Inflammatory macrophage treated with lipopolysaccharide for 1 hour (primary cell): ENCODE results near the gene SRA1.

ENCODE experiments used
- DNase-seq, 2 donors: peaks; one replicate each; pipeline ENCODE4 v3.0.0-alpha.2; 2020 to 2022

Gene SRA1

DNA sequence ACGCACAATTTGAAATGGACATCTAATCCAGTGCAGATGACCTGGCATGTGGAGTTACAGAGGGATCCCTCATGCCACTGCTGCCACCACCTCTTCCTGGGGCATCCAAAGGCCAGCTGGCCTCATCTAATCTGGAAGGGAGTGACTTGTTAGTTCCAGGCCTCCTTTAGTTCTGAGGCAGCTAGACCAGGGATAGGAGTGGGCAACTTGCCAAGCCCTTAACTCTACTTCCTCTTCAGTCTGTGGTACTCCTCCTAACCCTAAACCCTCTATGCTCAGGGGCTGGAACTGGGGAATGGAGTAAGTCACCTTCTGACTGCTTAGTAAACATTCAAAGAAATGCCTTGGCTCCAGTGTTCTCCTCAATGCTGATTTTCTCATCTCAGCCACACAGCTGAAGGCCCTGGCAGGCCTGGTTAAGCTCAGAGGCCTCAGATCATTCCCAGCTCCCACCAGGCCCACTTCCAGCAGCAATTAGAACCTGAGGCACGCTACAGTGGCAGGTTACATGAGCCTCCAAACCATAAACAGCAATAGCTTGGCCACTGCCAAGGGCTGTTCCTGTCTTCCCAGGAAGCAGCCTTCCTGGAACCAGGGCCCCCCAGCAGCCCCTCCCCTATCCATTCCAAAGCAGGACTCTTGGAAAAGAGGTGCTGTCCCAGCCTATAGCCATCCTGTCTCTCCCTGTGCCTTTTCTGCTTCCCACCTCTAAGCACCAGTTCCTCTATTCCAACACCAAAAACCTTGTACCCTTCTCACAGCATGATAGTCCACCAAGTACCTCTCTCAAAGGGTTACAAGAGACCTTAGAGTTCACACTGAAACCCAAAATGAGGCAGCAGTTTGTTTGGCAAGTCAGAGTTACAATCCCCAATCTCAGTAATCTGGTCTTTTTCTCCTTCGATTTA is 7.8 kb downstream of the SRA1 start:
- DNase-seq, result peak; percentile 52 to 76

GRCh38 chr5:140548791-140549190 is 8.5 kb downstream of the SRA1 start:
- no peak for DNase-seq

DNA sequence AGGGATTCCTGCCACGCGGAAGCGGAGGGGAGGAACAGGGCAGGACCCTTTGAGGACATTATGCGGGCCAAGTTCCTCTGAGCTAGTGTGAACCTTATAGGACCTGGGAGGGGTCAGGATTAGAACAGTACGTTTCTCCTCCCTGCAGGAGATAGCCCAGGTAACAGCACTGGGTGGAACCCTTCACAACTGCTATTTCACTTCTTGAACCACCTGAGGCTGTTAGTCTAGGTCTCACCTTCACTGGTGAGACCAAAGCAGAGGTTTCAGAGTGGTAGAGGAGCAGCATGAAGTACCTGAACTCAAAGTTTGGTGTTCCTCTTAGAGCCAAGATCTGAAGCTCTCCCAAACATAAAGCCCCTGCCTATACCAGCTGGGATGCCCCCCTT is 9.0 kb downstream of the SRA1 start:
- DNase-seq, result no peak

DNA sequence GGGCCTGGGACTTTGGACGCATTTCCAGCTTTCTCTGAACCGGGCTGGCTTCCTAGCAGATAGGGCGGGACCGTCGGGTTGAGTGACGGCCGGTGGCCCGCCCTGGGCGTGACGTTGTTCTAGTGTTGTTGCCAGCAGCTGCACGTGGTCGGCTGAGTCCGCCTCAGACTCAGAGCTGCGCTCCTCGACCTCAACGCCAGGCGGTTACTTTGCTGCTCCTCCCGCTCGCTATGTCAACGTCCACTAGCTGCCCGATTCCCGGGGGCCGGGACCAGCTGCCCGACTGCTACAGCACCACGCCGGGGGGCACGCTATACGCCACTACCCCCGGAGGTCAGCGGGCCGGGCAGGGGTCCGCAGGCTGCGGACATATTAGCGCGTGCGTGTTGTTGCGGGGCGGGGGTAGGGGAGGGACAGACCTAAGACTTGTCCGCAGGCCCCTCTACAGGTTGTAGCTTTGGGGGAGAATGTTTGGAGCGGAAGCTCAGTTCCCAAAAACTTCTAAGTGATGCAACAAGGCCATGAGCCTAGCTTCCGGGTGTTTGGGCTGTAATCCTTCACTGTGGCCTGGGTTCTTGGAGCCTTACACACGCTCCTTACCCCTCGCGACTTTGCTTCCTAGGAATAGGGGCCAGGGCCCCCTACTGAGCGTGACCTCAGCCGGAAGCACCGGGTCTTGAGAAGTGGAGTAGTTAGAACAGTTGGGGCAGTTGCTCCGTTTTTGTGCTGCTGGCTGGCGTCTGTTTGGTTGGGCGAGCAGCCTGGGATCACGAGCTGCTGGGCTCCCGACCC is 9.6 kb downstream of the SRA1 start, which contains the start of gene EIF4EBP3:
Gene EIF4EBP3, plus strand, starts transcription at position 155 of the 792 bp plus-strand sequence. Its CDS starts 76 bp downstream, at position 231.
- DNase-seq, result peak; percentile 91 to 93

DNA sequence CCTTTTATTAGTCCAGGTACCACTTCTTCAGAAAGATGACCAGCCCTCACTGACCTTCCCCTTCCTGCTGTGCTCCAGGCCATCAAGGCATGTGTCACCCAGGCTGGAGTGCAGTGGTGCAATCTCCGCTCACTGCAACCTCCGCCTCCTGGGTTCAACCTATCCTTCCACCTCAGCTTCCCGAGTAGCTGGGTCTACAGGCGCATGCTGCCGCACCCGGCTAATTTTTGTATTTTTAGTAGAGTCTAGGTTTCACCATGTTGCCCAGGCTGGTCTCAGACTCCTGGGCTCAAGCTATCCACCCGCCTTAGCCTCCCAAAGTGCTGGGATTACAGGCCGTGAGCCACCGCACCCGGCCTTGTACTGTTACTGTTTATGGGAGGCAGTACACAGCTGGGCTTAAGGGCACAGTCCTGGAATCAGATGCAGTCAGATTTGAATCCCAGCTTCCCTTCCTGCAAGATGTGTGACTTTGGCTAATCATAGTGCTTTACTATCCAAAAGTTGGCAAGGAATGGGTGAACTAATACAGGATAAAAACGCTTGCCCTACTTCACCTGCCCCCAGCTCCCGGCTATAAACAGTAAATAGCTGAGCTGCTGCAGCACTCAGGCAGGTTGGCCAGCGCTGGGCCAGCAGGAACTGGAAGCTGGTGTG is 10.3 kb downstream of the SRA1 start:
- DNase-seq, result no peak

DNA sequence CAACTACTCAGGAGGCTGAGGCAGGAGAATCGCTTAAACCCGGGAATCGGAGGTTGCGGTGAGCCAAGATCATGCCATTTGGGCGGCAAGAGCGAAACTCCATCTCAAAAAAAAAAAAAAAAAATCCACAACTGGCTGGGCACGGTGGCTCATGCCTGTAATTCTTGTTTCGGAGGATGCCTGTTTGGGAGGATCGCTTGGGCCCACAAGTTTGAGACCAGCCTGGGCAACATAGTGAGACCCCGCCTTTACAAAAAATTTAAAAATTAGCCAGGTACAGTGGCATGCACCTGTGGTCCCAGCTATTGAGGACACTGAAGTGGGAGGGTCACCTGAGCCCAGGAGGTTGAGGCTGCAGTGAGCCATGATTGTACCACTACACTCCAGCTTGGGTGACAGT is 11.7 kb downstream of the SRA1 start:
- no peak for DNase-seq

- DNase-seq, result no peak
Measured at GRCh38 chr5:140544986-140545385, 12.3 kb downstream of the SRA1 start.

DNA sequence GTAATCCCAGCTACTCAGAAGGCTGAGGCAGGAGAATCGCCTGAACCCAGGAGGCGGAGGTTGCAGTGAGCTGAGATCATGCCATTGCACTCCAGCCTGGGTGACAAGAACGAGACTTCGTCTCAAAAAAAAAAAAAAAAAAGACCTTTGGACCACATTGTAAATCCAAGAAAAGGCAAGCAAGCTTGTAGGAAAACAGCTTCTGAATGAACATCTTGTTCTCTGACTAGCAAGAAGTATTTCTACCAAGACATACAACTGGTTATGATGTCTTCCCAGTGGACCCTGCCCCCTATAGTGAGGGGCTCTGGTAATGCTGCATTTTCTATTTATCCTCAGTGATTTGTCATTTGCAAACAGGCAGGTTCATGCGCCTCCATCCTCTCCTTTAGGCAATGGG is 14.3 kb downstream of the SRA1 start:
- no peak for DNase-seq

DNA sequence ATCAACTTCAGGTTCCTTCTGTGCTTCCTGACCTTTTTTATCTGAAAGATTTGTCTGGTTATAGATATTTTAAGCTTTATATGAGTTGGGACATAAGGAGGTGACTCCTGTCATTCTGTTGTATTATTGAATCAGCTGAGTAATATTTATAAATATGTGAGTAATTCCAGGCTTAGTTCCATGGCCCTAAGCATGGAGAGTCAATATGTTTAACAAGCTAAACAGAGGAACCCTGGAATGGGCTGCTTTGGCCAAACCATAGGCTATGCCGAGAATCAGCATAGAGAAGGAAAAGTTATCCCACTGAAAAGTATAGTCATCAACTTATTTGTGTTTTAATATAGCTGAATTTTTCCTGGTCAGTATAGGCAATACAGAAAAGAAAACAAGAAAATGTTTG is 17.0 kb downstream of the SRA1 start:
- no peak for DNase-seq

GRCh38 chr5:140524003-140524402 is 33.3 kb downstream of the SRA1 start:
- no peak for DNase-seq

GRCh38 chr5:140513124-140513523 is 44.1 kb downstream of the SRA1 start:
- DNase-seq, result no peak

GRCh38 chr5:140509898-140510297 is 47.4 kb downstream of the SRA1 start:
- DNase-seq, result no peak

DNA sequence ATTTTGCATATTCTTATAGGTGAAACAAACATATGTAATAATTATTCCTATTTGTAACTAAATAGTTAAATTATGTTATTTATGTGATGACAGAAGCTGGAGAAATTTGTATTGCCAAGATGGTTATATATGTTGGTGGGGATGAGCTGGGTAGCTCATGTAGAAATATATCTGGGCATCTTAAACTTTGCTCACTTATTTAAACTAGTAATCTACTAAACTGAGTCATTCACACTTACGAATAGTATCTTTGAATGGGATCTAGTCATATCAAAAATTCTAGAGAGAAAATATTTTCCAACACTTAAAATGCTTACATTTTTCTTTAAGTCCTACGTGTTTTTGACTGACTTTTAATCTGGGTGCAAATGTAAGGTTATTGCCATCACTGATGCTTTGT is 54.4 kb downstream of the SRA1 start:
- DNase-seq, result no peak
